Measurements from ENCODE around the gene PHYHD1. TPM values are rescaled to one million over a fixed set of nuclear protein-coding genes. Genes with fewer than 3 reads are reported as not detected.

The PHYHD1 gene
- total and polyA plus RNA-seq, 2 of the 13 experiments (the other 11 are each of a cell fraction or from before 2014, with no cell fraction given): 10.6 to 25.3 TPM

GRCh38 chr9:128927731-128928411 is 7.1 kb downstream of the PHYHD1 start (continued):
- TF ChIP-seq ZNF512B (CRISPR knock-in tag; IDR thresholded peaks at IDR 0.05; ENCODE audit: borderline replicate concordance): no peak
- TF ChIP-seq SOX13 (IDR thresholded peaks at IDR 0.05): no peak
- TF ChIP-seq SOX13 (CRISPR knock-in tag; conservative IDR thresholded peaks at IDR 0.05 in 1 of 2, IDR thresholded peaks at IDR 0.05 in 1 of 2): no peak
- no peak for TF ChIP-seq KDM6A (CRISPR knock-in tag; IDR thresholded peaks at IDR 0.05; ENCODE audit: low read depth)
- TF ChIP-seq ZNF20 (CRISPR knock-in tag; IDR thresholded peaks at IDR 0.05): no peak
- no peak for TF ChIP-seq KMT2B (CRISPR knock-in tag; IDR thresholded peaks at IDR 0.05)
- TF ChIP-seq MEF2D (CRISPR knock-in tag; IDR thresholded peaks at IDR 0.05): no peak
- TF ChIP-seq, protein P1, sequence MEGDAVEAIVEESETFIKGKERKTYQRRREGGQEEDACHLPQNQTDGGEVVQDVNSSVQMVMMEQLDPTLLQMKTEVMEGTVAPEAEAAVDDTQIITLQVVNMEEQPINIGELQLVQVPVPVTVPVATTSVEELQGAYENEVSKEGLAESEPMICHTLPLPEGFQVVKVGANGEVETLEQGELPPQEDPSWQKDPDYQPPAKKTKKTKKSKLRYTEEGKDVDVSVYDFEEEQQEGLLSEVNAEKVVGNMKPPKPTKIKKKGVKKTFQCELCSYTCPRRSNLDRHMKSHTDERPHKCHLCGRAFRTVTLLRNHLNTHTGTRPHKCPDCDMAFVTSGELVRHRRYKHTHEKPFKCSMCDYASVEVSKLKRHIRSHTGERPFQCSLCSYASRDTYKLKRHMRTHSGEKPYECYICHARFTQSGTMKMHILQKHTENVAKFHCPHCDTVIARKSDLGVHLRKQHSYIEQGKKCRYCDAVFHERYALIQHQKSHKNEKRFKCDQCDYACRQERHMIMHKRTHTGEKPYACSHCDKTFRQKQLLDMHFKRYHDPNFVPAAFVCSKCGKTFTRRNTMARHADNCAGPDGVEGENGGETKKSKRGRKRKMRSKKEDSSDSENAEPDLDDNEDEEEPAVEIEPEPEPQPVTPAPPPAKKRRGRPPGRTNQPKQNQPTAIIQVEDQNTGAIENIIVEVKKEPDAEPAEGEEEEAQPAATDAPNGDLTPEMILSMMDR (CRISPR knock-in tag; IDR thresholded peaks at IDR 0.05): peak; percentile 96
- no peak for TF ChIP-seq SRSF1 (optimal IDR thresholded peaks at IDR 0.05; ENCODE audit: low read depth, low read length)
- TF ChIP-seq IKZF4 (CRISPR knock-in tag; IDR thresholded peaks at IDR 0.05; ENCODE audit: borderline replicate concordance, low read depth, not compliant biosample characterization): no peak
- TF ChIP-seq MYC (CRISPR knock-in tag; IDR thresholded peaks at IDR 0.05; ENCODE audit: borderline replicate concordance): no peak
- no peak for TF ChIP-seq ISX (CRISPR knock-in tag; conservative IDR thresholded peaks at IDR 0.05)
- no peak for TF ChIP-seq TP53 (CRISPR knock-in tag; conservative IDR thresholded peaks at IDR 0.05)
- no peak for TF ChIP-seq ZFP82 (CRISPR knock-in tag; IDR thresholded peaks at IDR 0.05; ENCODE audit: borderline replicate concordance)
- TF ChIP-seq, protein P2, sequence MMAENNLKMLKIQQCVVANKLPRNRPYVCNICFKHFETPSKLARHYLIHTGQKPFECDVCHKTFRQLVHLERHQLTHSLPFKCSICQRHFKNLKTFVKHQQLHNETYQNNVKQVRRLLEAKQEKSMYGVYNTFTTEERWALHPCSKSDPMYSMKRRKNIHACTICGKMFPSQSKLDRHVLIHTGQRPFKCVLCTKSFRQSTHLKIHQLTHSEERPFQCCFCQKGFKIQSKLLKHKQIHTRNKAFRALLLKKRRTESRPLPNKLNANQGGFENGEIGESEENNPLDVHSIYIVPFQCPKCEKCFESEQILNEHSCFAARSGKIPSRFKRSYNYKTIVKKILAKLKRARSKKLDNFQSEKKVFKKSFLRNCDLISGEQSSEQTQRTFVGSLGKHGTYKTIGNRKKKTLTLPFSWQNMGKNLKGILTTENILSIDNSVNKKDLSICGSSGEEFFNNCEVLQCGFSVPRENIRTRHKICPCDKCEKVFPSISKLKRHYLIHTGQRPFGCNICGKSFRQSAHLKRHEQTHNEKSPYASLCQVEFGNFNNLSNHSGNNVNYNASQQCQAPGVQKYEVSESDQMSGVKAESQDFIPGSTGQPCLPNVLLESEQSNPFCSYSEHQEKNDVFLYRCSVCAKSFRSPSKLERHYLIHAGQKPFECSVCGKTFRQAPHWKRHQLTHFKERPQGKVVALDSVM (CRISPR knock-in tag; IDR thresholded peaks at IDR 0.05): no peak
- TF ChIP-seq PHF21A (CRISPR knock-in tag; IDR thresholded peaks at IDR 0.05): peak; percentile 71; the same call in 1 of the 2 replicates
- TF ChIP-seq HMGXB4 (CRISPR knock-in tag; IDR thresholded peaks at IDR 0.05; ENCODE audit: borderline replicate concordance in 1 of 2, low read depth in 1 of 2): peak in 1 of 2 experiments; percentile 40; a peak in 1 of 4 replicates
- no peak; the same call in 1 of the 2 replicates for TF ChIP-seq ZNF331 (CRISPR knock-in tag; IDR thresholded peaks at IDR 0.05)
- TF ChIP-seq CBX1 (IDR thresholded peaks at IDR 0.05; ENCODE audit: low read depth): no peak
- TF ChIP-seq KAT8 (CRISPR knock-in tag; IDR thresholded peaks at IDR 0.05): peak; percentile 15; the same call in 1 of the 2 replicates
- TF ChIP-seq ZKSCAN5 (CRISPR knock-in tag; IDR thresholded peaks at IDR 0.05): no peak
- no peak for TF ChIP-seq HES4 (CRISPR knock-in tag; IDR thresholded peaks at IDR 0.05; ENCODE audit: borderline replicate concordance)
